GM12878 (cell line): ENCODE results near the gene TMUB1.

Experiments used
- BACH1 ChIP-seq: fragments of 450-650 bp; IDR thresholded peaks from 2 replicates; pipeline ENCODE4 v1.6.1; 2017; ENCODE audit warnings: mild to moderate bottlenecking, borderline replicate concordance
- CHD2 ChIP-seq: IDR thresholded peaks from 2 replicates; pipeline ENCODE4 v1.6.1; 2011; ENCODE audit warnings: low read depth, low read length, improper control_type of control experiment, borderline replicate concordance
- JUND ChIP-seq: IDR thresholded peaks from 2 replicates; pipeline ENCODE4 v1.6.1; 2012; ENCODE audit warnings: low read depth, mild to moderate bottlenecking, low read length, improper control_type of control experiment, moderate library complexity
- MYC ChIP-seq: IDR thresholded peaks from 2 replicates; pipeline ENCODE4 v1.6.1; 2011; ENCODE audit warnings: mild to moderate bottlenecking, low read length, moderate library complexity, inconsistent platforms; ENCODE audit not compliant: insufficient read depth, insufficient replicate concordance, insufficient read length, severe bottlenecking
- NRF1 ChIP-seq: conservative IDR thresholded peaks from 2 replicates; pipeline ENCODE4 v1.6.1; 2011; ENCODE audit warnings: mild to moderate bottlenecking, low read depth, low read length, improper control_type of control experiment
- POLR2AphosphoS5 ChIP-seq: IDR thresholded peaks from 2 replicates; pipeline ENCODE4 v1.6.1; 2011; ENCODE audit warnings: mild to moderate bottlenecking, low read length, inconsistent platforms
- RAD21 ChIP-seq: IDR thresholded peaks from 2 replicates; pipeline ENCODE4 v1.6.1; 2011; ENCODE audit warnings: mild to moderate bottlenecking, low read depth, low read length, moderate library complexity; ENCODE audit not compliant: insufficient read depth
- RAD51 ChIP-seq: fragments of 450-650 bp; IDR thresholded peaks from 2 replicates; pipeline ENCODE4 v1.6.1; 2016; ENCODE audit warnings: moderate library complexity, mild to moderate bottlenecking, inconsistent platforms
- RB1 ChIP-seq: fragments of 450-650 bp; formaldehyde crosslinking; IDR thresholded peaks from 2 replicates; pipeline ENCODE4 v1.6.1; 2017; ENCODE audit warnings: mild to moderate bottlenecking, borderline replicate concordance
- SMC3 ChIP-seq: IDR thresholded peaks from 2 replicates; pipeline ENCODE4 v1.6.1; 2011; ENCODE audit warnings: low read length, improper control_type of control experiment, borderline replicate concordance
- TF ChIP-seq, protein P1 (sequence below), 3 experiments: IDR thresholded peaks in 2 of 3; conservative IDR thresholded peaks in 1 of 3; 2 replicates each; pipeline ENCODE4 v1.5.1; 2011; ENCODE audit warnings: low read depth in 3 of 3, low read length in 3 of 3, mild to moderate bottlenecking in 3 of 3, control low read depth in 2 of 3, moderate library complexity in 2 of 3, inconsistent platforms in 1 of 3, mixed read lengths in 1 of 3; ENCODE audit not compliant: control insufficient read depth in 2 of 3, insufficient read depth in 1 of 3; ENCODE audit errors: extremely low read depth in 1 of 3
- TF ChIP-seq, protein P2 (sequence below): IDR thresholded peaks from 2 replicates; pipeline ENCODE4 v1.6.1; 2011; ENCODE audit warnings: low read depth, low read length, improper control_type of control experiment, borderline replicate concordance
- TF ChIP-seq, protein P3 (sequence below): IDR thresholded peaks from 2 replicates; pipeline ENCODE4 v1.6.1; 2012; ENCODE audit warnings: improper control_type of control experiment, low read depth, low read length; ENCODE audit not compliant: insufficient replicate concordance

DNA sequence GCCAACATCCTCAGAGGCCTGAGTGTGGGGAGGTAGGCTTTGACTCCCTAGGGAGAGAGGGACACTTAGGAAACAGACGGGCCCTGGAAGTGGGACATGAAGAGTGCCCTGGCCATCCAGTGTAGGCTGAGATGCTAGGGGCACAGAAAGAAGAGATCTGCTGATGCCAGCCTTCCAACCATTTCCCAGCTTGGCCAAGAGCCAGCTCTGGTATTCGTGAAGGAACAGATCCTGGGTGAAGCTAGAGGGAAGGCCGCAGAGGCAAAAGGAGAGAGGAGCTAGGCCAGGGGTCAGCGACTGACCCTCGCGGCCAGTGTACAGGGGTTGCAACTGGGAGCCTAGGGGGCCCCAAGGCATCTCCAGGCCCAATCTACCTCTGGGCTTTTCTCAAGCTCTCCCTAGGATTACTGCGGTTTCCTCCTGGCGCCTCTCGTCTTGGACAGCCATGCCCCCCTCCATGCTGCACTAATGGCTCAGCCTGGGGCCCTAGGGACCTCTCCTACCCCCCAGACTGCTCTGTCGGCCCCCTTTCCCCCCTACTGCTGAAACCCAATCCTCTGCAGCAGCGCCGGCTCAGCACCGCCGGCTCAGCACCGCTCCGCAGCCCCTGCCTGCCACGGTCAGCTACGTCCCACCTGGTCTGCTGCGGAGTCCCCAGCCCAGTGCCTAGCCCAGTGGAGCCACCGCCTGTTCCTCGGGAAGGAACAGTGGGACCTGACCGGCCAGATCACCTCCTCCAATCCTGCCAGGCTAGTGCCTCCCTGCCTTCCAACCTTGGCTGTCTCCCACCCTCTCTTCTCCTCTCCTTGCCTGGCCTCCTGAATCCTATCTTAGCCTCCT lies 35.1 kb downstream of the TMUB1 start, which contains the start of gene ASIC3:
- TF ChIP-seq, protein P1, sequence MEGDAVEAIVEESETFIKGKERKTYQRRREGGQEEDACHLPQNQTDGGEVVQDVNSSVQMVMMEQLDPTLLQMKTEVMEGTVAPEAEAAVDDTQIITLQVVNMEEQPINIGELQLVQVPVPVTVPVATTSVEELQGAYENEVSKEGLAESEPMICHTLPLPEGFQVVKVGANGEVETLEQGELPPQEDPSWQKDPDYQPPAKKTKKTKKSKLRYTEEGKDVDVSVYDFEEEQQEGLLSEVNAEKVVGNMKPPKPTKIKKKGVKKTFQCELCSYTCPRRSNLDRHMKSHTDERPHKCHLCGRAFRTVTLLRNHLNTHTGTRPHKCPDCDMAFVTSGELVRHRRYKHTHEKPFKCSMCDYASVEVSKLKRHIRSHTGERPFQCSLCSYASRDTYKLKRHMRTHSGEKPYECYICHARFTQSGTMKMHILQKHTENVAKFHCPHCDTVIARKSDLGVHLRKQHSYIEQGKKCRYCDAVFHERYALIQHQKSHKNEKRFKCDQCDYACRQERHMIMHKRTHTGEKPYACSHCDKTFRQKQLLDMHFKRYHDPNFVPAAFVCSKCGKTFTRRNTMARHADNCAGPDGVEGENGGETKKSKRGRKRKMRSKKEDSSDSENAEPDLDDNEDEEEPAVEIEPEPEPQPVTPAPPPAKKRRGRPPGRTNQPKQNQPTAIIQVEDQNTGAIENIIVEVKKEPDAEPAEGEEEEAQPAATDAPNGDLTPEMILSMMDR (IDR thresholded peaks at IDR 0.05 in 2 of 3, conservative IDR thresholded peaks at IDR 0.05 in 1 of 3; ENCODE audit: control insufficient read depth in 2 of 3, extremely low read depth in 1 of 3, insufficient read depth in 1 of 3, low read depth in 3 of 3, low read length in 3 of 3) = no peak
- TF ChIP-seq CHD2 = no peak
- TF ChIP-seq NRF1 = no peak
- TF ChIP-seq, protein P2, sequence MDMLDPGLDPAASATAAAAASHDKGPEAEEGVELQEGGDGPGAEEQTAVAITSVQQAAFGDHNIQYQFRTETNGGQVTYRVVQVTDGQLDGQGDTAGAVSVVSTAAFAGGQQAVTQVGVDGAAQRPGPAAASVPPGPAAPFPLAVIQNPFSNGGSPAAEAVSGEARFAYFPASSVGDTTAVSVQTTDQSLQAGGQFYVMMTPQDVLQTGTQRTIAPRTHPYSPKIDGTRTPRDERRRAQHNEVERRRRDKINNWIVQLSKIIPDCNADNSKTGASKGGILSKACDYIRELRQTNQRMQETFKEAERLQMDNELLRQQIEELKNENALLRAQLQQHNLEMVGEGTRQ = no peak
- no peak for TF ChIP-seq RAD51
- TF ChIP-seq RB1 = no peak
- TF ChIP-seq POLR2AphosphoS5 = no peak
- TF ChIP-seq SMC3 = no peak
- TF ChIP-seq JUND = no peak
- TF ChIP-seq MYC = no peak
- TF ChIP-seq, protein P3, sequence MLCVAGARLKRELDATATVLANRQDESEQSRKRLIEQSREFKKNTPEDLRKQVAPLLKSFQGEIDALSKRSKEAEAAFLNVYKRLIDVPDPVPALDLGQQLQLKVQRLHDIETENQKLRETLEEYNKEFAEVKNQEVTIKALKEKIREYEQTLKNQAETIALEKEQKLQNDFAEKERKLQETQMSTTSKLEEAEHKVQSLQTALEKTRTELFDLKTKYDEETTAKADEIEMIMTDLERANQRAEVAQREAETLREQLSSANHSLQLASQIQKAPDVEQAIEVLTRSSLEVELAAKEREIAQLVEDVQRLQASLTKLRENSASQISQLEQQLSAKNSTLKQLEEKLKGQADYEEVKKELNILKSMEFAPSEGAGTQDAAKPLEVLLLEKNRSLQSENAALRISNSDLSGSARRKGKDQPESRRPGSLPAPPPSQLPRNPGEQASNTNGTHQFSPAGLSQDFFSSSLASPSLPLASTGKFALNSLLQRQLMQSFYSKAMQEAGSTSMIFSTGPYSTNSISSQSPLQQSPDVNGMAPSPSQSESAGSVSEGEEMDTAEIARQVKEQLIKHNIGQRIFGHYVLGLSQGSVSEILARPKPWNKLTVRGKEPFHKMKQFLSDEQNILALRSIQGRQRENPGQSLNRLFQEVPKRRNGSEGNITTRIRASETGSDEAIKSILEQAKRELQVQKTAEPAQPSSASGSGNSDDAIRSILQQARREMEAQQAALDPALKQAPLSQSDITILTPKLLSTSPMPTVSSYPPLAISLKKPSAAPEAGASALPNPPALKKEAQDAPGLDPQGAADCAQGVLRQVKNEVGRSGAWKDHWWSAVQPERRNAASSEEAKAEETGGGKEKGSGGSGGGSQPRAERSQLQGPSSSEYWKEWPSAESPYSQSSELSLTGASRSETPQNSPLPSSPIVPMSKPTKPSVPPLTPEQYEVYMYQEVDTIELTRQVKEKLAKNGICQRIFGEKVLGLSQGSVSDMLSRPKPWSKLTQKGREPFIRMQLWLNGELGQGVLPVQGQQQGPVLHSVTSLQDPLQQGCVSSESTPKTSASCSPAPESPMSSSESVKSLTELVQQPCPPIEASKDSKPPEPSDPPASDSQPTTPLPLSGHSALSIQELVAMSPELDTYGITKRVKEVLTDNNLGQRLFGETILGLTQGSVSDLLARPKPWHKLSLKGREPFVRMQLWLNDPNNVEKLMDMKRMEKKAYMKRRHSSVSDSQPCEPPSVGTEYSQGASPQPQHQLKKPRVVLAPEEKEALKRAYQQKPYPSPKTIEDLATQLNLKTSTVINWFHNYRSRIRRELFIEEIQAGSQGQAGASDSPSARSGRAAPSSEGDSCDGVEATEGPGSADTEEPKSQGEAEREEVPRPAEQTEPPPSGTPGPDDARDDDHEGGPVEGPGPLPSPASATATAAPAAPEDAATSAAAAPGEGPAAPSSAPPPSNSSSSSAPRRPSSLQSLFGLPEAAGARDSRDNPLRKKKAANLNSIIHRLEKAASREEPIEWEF = no peak
- TF ChIP-seq BACH1 = no peak
- no peak for TF ChIP-seq RAD21
